SU-DHL-6 (cell line): Measurements from ENCODE around the gene S100A9.

Experiments
- CTCF ChIP-seq: fragments of 200-600 bp; sonication (generic); IDR thresholded peaks from one replicate; pipeline ENCODE4 v1.5.1; 2017; ENCODE audit warnings: antibody characterized with exemption, mild to moderate bottlenecking, low read length, moderate library complexity; ENCODE audit not compliant: insufficient read depth, poor library complexity, severe bottlenecking
- EZH2phosphoT487 ChIP-seq: fragments of 200-600 bp; sonication (generic), shearing (Covaris generic); conservative IDR thresholded peaks from 2 replicates; pipeline ENCODE4 v1.6.1; 2018; ENCODE audit warnings: mild to moderate bottlenecking, antibody characterized with exemption, low read length, moderate library complexity, mixed read lengths

GRCh38 chr1:153357076-153357852 is 390 bp upstream of the S100A9 start:
- TF ChIP-seq CTCF (no peak), EZH2phosphoT487 (no peak)
